A549 (cell line): ENCODE results near the gene RALA.

Experiments
- BHLHE40 ChIP-seq: IDR thresholded peaks from 2 replicates; pipeline ENCODE4 v1.6.1; 2012; ENCODE audit warnings: low read depth, low read length, inconsistent platforms
- EP300 ChIP-seq, 2 experiments: fragments of >200 bp; sonication (Bioruptor Twin); formaldehyde crosslinking; IDR thresholded peaks; 2 replicates in 1 of 2; 3 replicates in 1 of 2; pipeline ENCODE4 v1.6.1; 2016 to 2017
- KDM1A ChIP-seq: fragments of 200-600 bp; sonication (generic); IDR thresholded peaks from 2 replicates; pipeline ENCODE4 v1.6.1; 2016; ENCODE audit warnings: low read depth, mild to moderate bottlenecking
- PHF8 ChIP-seq: fragments of 200-600 bp; sonication (generic); IDR thresholded peaks from 2 replicates; pipeline ENCODE4 v1.6.1; 2016; ENCODE audit warnings: low read depth, mild to moderate bottlenecking, antibody characterized with exemption, moderate library complexity, borderline replicate concordance
- POLR2A ChIP-seq: IDR thresholded peaks from 2 replicates; pipeline ENCODE4 v1.6.1; 2012; ENCODE audit warnings: mild to moderate bottlenecking, low read length
- RCOR1 ChIP-seq: fragments of 150-350 bp; IDR thresholded peaks from 2 replicates; pipeline ENCODE4 v1.6.1; 2014; ENCODE audit warnings: antibody characterized with exemption, low read length, low read depth
- RFX5 ChIP-seq: fragments of 450-650 bp; IDR thresholded peaks from 2 replicates; pipeline ENCODE4 v1.7.1; 2014; ENCODE audit warnings: antibody characterized with exemption, mild to moderate bottlenecking, moderate library complexity
- RNF2 ChIP-seq: fragments of 200-600 bp; sonication (generic); IDR thresholded peaks from 2 replicates; pipeline ENCODE4 v1.6.1; 2016; ENCODE audit warnings: low read depth, mild to moderate bottlenecking, antibody characterized with exemption, moderate library complexity, borderline replicate concordance
- TF ChIP-seq, protein P1 (sequence below): fragments of >200 bp; sonication (Bioruptor Twin); formaldehyde crosslinking; IDR thresholded peaks from 3 replicates; pipeline ENCODE4 v1.5.1; 2016
- TF ChIP-seq, protein P2 (sequence below): IDR thresholded peaks from 2 replicates; pipeline ENCODE4 v1.6.1; 2012
- TF ChIP-seq, protein P3 (sequence below): fragments of >200 bp; sonication (Bioruptor Twin); formaldehyde crosslinking; IDR thresholded peaks from 3 replicates; pipeline ENCODE4 v1.6.1; 2016
- TF ChIP-seq, protein P4 (sequence below): fragments of 250-450 bp; sonication (Bioruptor Pico); IDR thresholded peaks from 2 replicates; pipeline ENCODE4 v1.5.0; 2021; ENCODE audit warnings: mild to moderate bottlenecking, moderate library complexity, borderline replicate concordance

DNA sequence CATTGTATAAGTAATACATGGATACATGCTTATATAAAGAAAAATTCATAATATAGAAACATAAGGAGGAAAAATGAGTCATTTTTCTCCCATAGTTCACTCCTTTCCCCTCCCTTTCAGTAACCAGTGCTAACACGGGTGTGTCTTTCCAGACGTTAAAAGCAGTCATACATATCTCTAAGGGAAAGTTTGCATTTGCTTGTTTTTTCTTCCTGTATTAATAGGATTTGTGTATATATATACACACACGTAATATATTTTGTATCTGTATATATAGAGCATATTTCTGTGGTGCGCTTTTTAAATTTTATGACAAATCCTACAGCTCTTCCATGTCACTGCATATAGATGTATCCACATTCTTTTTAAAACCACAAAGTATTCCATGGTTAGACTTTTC, 78.8 kb downstream of the RALA start:
- no peak for TF ChIP-seq RCOR1
- TF ChIP-seq POLR2A: no peak
- no peak for TF ChIP-seq BHLHE40
- no peak for TF ChIP-seq PHF8
- TF ChIP-seq, protein P1, sequence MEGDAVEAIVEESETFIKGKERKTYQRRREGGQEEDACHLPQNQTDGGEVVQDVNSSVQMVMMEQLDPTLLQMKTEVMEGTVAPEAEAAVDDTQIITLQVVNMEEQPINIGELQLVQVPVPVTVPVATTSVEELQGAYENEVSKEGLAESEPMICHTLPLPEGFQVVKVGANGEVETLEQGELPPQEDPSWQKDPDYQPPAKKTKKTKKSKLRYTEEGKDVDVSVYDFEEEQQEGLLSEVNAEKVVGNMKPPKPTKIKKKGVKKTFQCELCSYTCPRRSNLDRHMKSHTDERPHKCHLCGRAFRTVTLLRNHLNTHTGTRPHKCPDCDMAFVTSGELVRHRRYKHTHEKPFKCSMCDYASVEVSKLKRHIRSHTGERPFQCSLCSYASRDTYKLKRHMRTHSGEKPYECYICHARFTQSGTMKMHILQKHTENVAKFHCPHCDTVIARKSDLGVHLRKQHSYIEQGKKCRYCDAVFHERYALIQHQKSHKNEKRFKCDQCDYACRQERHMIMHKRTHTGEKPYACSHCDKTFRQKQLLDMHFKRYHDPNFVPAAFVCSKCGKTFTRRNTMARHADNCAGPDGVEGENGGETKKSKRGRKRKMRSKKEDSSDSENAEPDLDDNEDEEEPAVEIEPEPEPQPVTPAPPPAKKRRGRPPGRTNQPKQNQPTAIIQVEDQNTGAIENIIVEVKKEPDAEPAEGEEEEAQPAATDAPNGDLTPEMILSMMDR: no peak
- TF ChIP-seq RNF2: no peak
- no peak for TF ChIP-seq RFX5
- TF ChIP-seq, protein P2, sequence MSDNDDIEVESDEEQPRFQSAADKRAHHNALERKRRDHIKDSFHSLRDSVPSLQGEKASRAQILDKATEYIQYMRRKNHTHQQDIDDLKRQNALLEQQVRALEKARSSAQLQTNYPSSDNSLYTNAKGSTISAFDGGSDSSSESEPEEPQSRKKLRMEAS: no peak
- TF ChIP-seq, protein P3, sequence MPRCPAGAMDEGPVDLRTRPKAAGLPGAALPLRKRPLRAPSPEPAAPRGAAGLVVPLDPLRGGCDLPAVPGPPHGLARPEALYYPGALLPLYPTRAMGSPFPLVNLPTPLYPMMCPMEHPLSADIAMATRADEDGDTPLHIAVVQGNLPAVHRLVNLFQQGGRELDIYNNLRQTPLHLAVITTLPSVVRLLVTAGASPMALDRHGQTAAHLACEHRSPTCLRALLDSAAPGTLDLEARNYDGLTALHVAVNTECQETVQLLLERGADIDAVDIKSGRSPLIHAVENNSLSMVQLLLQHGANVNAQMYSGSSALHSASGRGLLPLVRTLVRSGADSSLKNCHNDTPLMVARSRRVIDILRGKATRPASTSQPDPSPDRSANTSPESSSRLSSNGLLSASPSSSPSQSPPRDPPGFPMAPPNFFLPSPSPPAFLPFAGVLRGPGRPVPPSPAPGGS: no peak
- no peak for TF ChIP-seq KDM1A
- no peak for TF ChIP-seq EP300 (IDR thresholded peaks at IDR 0.05)
- TF ChIP-seq, protein P4, sequence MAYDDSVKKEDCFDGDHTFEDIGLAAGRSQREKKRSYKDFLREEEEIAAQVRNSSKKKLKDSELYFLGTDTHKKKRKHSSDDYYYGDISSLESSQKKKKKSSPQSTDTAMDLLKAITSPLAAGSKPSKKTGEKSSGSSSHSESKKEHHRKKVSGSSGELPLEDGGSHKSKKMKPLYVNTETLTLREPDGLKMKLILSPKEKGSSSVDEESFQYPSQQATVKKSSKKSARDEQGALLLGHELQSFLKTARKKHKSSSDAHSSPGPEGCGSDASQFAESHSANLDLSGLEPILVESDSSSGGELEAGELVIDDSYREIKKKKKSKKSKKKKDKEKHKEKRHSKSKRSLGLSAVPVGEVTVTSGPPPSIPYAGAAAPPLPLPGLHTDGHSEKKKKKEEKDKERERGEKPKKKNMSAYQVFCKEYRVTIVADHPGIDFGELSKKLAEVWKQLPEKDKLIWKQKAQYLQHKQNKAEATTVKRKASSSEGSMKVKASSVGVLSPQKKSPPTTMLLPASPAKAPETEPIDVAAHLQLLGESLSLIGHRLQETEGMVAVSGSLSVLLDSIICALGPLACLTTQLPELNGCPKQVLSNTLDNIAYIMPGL (CRISPR knock-in tag): no peak
